Dermis microvascular lymphatic vessel endothelial cell (primary cell): ENCODE results near the gene NARS2. TPM values are rescaled to one million over a fixed set of nuclear protein-coding genes. Genes with fewer than 3 reads are reported as not detected.

ENCODE experiments used
- DNase-seq, 2 donors: peaks; one replicate each; pipeline versions ENCODE4 v3.0.0 to v3.0.0-alpha.2; 2010; ENCODE audit warnings: low read depth in 2 of 2
- total RNA-seq: library from RNA; depleted of rRNA; stranded (reverse); fragments of >200 nt; gene quantifications from 2 replicates; pipeline ENCODE4 v1.2.1, GENCODE V29; 2014

The NARS2 gene
- total RNA-seq, 1 donor from 2014 or later = 12.1 TPM

- no peak for DNase-seq
Measured at GRCh38 chr11:78446210-78446609, 128.5 kb downstream of the NARS2 start.

GRCh38 chr11:78444726-78445125, 129.9 kb downstream of the NARS2 start:
- no peak for DNase-seq

GRCh38 chr11:78441956-78442355, 132.7 kb downstream of the NARS2 start:
- peak; percentile 50 to 69 for DNase-seq

GRCh38 chr11:78438298-78438975, 136.2 kb downstream of the NARS2 start:
- DNase-seq = no peak

- no peak for DNase-seq
Measured at GRCh38 chr11:78432956-78433355, 141.7 kb downstream of the NARS2 start.

GRCh38 chr11:78432058-78432515, 142.6 kb downstream of the NARS2 start:
- peak in 1 of 2 donors; percentile 27 for DNase-seq

GRCh38 chr11:78429660-78430059, 145.0 kb downstream of the NARS2 start:
- DNase-seq = no peak

GRCh38 chr11:78429209-78429608, 145.5 kb downstream of the NARS2 start:
- no peak for DNase-seq

GRCh38 chr11:78428773-78429172, 145.9 kb downstream of the NARS2 start:
- no peak for DNase-seq

GRCh38 chr11:78428266-78428636, 146.4 kb downstream of the NARS2 start:
- DNase-seq = peak in 1 of 2 donors; percentile 78

GRCh38 chr11:78427615-78428265, 146.9 kb downstream of the NARS2 start:
- no peak for DNase-seq

GRCh38 chr11:78426845-78427244, 147.8 kb downstream of the NARS2 start:
- no peak for DNase-seq

GRCh38 chr11:78425399-78426070, 149.1 kb downstream of the NARS2 start:
- DNase-seq = no peak

GRCh38 chr11:78424334-78425270, 150.1 kb downstream of the NARS2 start:
- peak in 1 of 2 donors; percentile 15 for DNase-seq

GRCh38 chr11:78423241-78423640, 151.4 kb downstream of the NARS2 start:
- no peak for DNase-seq

- DNase-seq = peak in 1 of 2 donors; percentile 26
Measured at GRCh38 chr11:78420796-78421209, 153.9 kb downstream of the NARS2 start.

- peak in 1 of 2 donors; percentile 81 for DNase-seq
Measured at GRCh38 chr11:78420255-78420764, 154.4 kb downstream of the NARS2 start.

- DNase-seq = peak in 1 of 2 donors; percentile 92
Measured at GRCh38 chr11:78419327-78419726, 155.3 kb downstream of the NARS2 start.

GRCh38 chr11:78418584-78419211, 156.0 kb downstream of the NARS2 start:
- DNase-seq = no peak

GRCh38 chr11:78417888-78418583, 156.6 kb downstream of the NARS2 start:
- DNase-seq = peak in 1 of 2 donors; percentile 84
